HepG2 (cell line): ENCODE results near the gene PCDHB10. TPM values are rescaled to one million over a fixed set of nuclear protein-coding genes. Genes with fewer than 3 reads are reported as not detected.
"Not testable (repeated sequence)": the region's sequence is repeated elsewhere in the genome, so short reads cannot be mapped to it uniquely, and the experiment has no call there.

ENCODE experiments used
- ATAC-seq: fragments of 200-7000 bp; cut with Tn5 transposase; 3 replicates; pipeline ENCODE4 v1.9.1; 2020; ENCODE audit warnings: mild to moderate bottlenecking, moderate library complexity
- BruUV-seq: library from RNA; stranded (reverse); fragments of 400-500 nt; replicated peaks from 2 replicates; lab custom pipeline; 2021; lab: Mats Ljungman, UMichigan
- CTCF ChIA-PET: fragments of 300-600 bp; formaldehyde crosslinking; extraction: SDS; loops from one replicate; lab custom pipeline; 2021; ENCODE audit warnings: low total read pairs, inconsistent platforms, low intra/inter-chr PET ratio; lab: Yijun Ruan, JAX
- POLR2A ChIA-PET: fragments of 350-600 bp; sonication (Branson Sonifier 250); formaldehyde crosslinking; loops from one replicate; lab custom pipeline; 2020; ENCODE audit warnings: antibody characterized with exemption, inconsistent platforms; lab: Yijun Ruan, JAX
- DNase-seq: peaks from one replicate; pipeline ENCODE4 v3.0.0-alpha.2; 2015; ENCODE audit warnings: low spot score
- FAIRE-seq: peaks from 3 replicates; lab custom pipeline; 2011; peaks lifted over from hg19 to GRCh38; lab: Jason Lieb, UNC
- H2AFZ ChIP-seq: one replicate; pipeline ENCODE4 v1.6.1; 2011; ENCODE audit warnings: low read length, inconsistent platforms
- H3K27ac ChIP-seq: fragments of 300-600 bp; 3 replicates; pipeline ENCODE4 v1.8.0; 2011; ENCODE audit warnings: mixed run types, mild to moderate bottlenecking, mixed read lengths, low read length, inconsistent platforms; ENCODE audit not compliant: insufficient read depth; ENCODE audit errors: extremely low read length
- H3K27me3 ChIP-seq, 2 experiments: fragments of 200-600 bp in 1 of 2; 2 replicates in 1 of 2; 3 replicates in 1 of 2; pipeline versions ENCODE4 v1.6.0 to v1.8.0; 2011; ENCODE audit warnings: low read length in 2 of 2, mild to moderate bottlenecking in 2 of 2, moderate library complexity in 2 of 2, inconsistent platforms in 1 of 2; ENCODE audit not compliant: insufficient read depth in 2 of 2, control insufficient read depth in 1 of 2
- H3K36me3 ChIP-seq, 2 experiments: fragments of 200-600 bp in 1 of 2; replicated peaks in 1 of 2; 2 replicates in 1 of 2; 3 replicates in 1 of 2; pipeline versions ENCODE4 v1.5.1 to v1.8.0; 2011; ENCODE audit warnings: low read length in 2 of 2, inconsistent platforms in 1 of 2; ENCODE audit not compliant: insufficient read depth in 2 of 2, control insufficient read depth in 1 of 2
- H3K4me1 ChIP-seq: 2 replicates; pipeline ENCODE4 v1.5.1; 2012; ENCODE audit warnings: low read length, inconsistent platforms; ENCODE audit not compliant: insufficient read depth
- H3K4me2 ChIP-seq: 2 replicates; pipeline ENCODE4 v1.6.0; 2011; ENCODE audit warnings: low read depth, low read length, inconsistent platforms
- H3K4me3 ChIP-seq, 3 experiments: fragments of 200-600 bp in 1 of 3; sonication (generic), shearing (Covaris generic) in 1 of 3; replicated peaks in 1 of 3; 2 replicates each; pipeline ENCODE4 v1.5.1; 2011 to 2016; ENCODE audit warnings: low read length in 3 of 3, inconsistent platforms in 2 of 3, low read depth in 2 of 3, mild to moderate bottlenecking in 2 of 3, control low read depth in 1 of 3, mixed read lengths in 1 of 3; ENCODE audit not compliant: insufficient read depth in 1 of 3
- H3K79me2 ChIP-seq: one replicate; pipeline ENCODE4 v1.6.1; 2011; ENCODE audit warnings: low read length, inconsistent platforms; ENCODE audit not compliant: insufficient read depth
- H3K9ac ChIP-seq: 2 replicates; pipeline ENCODE4 v1.6.0; 2011; ENCODE audit warnings: mild to moderate bottlenecking, low read depth, low read length, inconsistent platforms; ENCODE audit not compliant: insufficient read depth
- H3K9me3 ChIP-seq: 2 replicates; pipeline ENCODE4 v1.5.1; 2012; ENCODE audit warnings: mild to moderate bottlenecking, low read length
- H4K20me1 ChIP-seq: 2 replicates; pipeline ENCODE4 v1.6.0; 2011; ENCODE audit warnings: inconsistent platforms, mild to moderate bottlenecking, low read length, moderate library complexity; ENCODE audit not compliant: insufficient read depth
- WGBS: methylation state at CpG from one replicate; pipeline ENCODE4 v1.1.6; 2017; ENCODE audit warnings: low lambda C conversion rate; 5-methylcytosine and 5-hydroxymethylcytosine counted together
- in situ Hi-C: cut with HindIII; loops from 2 replicates; pipeline ENCODE4 v1.10.0; 2017; ENCODE audit warnings: low pct_unique_long_range_greater_than_20kb; ENCODE audit not compliant: extremely low pct_ligation_motif_present
- intact Hi-C: fragments of 100-400 bp; cut with micrococcal nuclease; formaldehyde crosslinking; loops from one replicate; pipeline ENCODE4 v1.10.0; 2022; ENCODE audit not compliant: unreplicated experiment
- polyA plus RNA-seq, 8 experiments: library from polyadenylated mRNA; depleted of rRNA in 3 of 8; stranded (reverse) in 7 of 8; unstranded in 1 of 8; fragments of >200 nt; fragmentation: Illumina TruSeq in 4 of 8; extraction: Trizol in 4 of 8; gene quantifications; 2 replicates each; pipeline versions ENCODE4 v1.2.1 to v1.2.3, GENCODE V29; 2011 to 2016; ENCODE audit warnings: low read depth in 4 of 8, missing spikeins in 1 of 8, mixed read lengths in 1 of 8; ENCODE audit not compliant: insufficient read depth in 1 of 8
- total RNA-seq, 5 experiments: library from RNA; depleted of rRNA; stranded (reverse); fragments of >200 nt; fragmentation: Illumina TruSeq; extraction: Trizol; gene quantifications; 2 replicates each; pipeline ENCODE4 v1.2.3, GENCODE V29; 2016; ENCODE audit warnings: low read depth in 1 of 5

The PCDHB10 gene
- total and polyA plus RNA-seq, 2 of the 13 experiments (the other 11 are each of a cell fraction or from before 2014, with no cell fraction given): 0.05 TPM; not detected in 1

GRCh38 chr5:141214583-141214982, 22.4 kb downstream of the PCDHB10 start:
- H3K4me2 ChIP-seq, H3K9me3 ChIP-seq, H4K20me1 ChIP-seq, H3K9ac ChIP-seq, intact Hi-C loops, H3K4me3 ChIP-seq, CTCF ChIA-PET, H3K27ac ChIP-seq, DNase-seq, H3K36me3 ChIP-seq, H3K4me1 ChIP-seq, H3K27me3 ChIP-seq, H2AFZ ChIP-seq, in situ Hi-C loops, FAIRE-seq, H3K79me2 ChIP-seq, POLR2A ChIA-PET, BruUV-seq: not testable (repeated sequence)
- 65% methylated on average over 12 of the region's 12 CpGs for WGBS
- peak; percentile 49 for ATAC-seq

DNA sequence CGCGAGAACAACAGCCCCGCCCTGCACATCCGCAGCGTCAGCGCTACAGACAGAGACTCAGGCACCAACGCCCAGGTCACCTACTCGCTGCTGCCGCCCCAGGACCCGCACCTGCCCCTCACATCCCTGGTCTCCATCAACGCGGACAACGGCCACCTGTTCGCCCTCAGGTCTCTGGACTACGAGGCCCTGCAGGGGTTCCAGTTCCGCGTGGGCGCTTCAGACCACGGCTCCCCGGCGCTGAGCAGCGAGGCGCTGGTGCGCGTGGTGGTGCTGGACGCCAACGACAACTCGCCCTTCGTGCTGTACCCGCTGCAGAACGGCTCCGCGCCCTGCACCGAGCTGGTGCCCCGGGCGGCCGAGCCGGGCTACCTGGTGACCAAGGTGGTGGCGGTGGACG, 23.4 kb downstream of the PCDHB10 start:
- CTCF ChIA-PET, FAIRE-seq: not testable (repeated sequence)

GRCh38 chr5:141216035-141216434, 23.9 kb downstream of the PCDHB10 start:
- H3K27ac ChIP-seq, H2AFZ ChIP-seq, H3K36me3 ChIP-seq, H3K9ac ChIP-seq, ATAC-seq, CTCF ChIA-PET, H4K20me1 ChIP-seq, intact Hi-C loops, H3K9me3 ChIP-seq, H3K79me2 ChIP-seq, BruUV-seq, H3K4me2 ChIP-seq, H3K4me3 ChIP-seq, DNase-seq, in situ Hi-C loops, FAIRE-seq, POLR2A ChIA-PET, H3K4me1 ChIP-seq, H3K27me3 ChIP-seq: not testable (repeated sequence)
- 86% methylated on average over 16 of the region's 26 CpGs for WGBS

More for the DNA sequence above, 23.4 kb downstream of the PCDHB10 start:
- H3K79me2 ChIP-seq, H3K27ac ChIP-seq, ATAC-seq, H3K9ac ChIP-seq, BruUV-seq, H2AFZ ChIP-seq, DNase-seq, H3K9me3 ChIP-seq, H3K36me3 ChIP-seq, H3K4me1 ChIP-seq, POLR2A ChIA-PET, H3K4me2 ChIP-seq, in situ Hi-C loops, H3K27me3 ChIP-seq, H3K4me3 ChIP-seq, intact Hi-C loops, H4K20me1 ChIP-seq: not testable (repeated sequence)
- WGBS: 87% methylated on average over 27 of the region's 40 CpGs
